HCT116 (cell line): ENCODE results near the gene CDKN1C. TPM values are rescaled to one million over a fixed set of nuclear protein-coding genes. Genes with fewer than 3 reads are reported as not detected.

Source experiments
- ATAC-seq: fragments of 200-7000 bp; cut with Tn5 transposase; 2 replicates; pipeline ENCODE4 v1.9.1; 2020; ENCODE audit warnings: mild to moderate bottlenecking, moderate library complexity
- BruUV-seq: library from RNA; stranded (reverse); fragments of 400-500 nt; replicated peaks from 2 replicates; lab custom pipeline; 2021; lab: Mats Ljungman, UMichigan
- CTCF ChIA-PET: fragments of 300-600 bp; sonication (Branson Sonifier 250); formaldehyde crosslinking; loops from one replicate; lab custom pipeline; 2021; ENCODE audit warnings: antibody characterized with exemption; lab: Charles Lee
- POLR2A ChIA-PET: fragments of 300-600, 350-600 bp; sonication (Branson Sonifier 250); formaldehyde crosslinking; loops from one replicate; lab custom pipeline; 2021; ENCODE audit warnings: antibody characterized with exemption; lab: Charles Lee
- RAD21 ChIA-PET, 2 experiments: fragments of 300-600 bp; sonication (Branson Sonifier 250); formaldehyde crosslinking; loops; one replicate each; lab custom pipeline; 2023; ENCODE audit warnings: low total read pairs in 2 of 2; ENCODE audit not compliant: uncharacterized antibody in 2 of 2, unreplicated experiment in 2 of 2, low non-redundant PET in 1 of 2; lab: Charles Lee
- DNase-seq: peaks from one replicate; pipeline ENCODE4 v3.0.0-alpha.2; 2010; ENCODE audit warnings: low read depth, low spot score
- H2AFZ ChIP-seq: fragments of 200-600 bp; shearing (Covaris generic), sonication (generic); 2 replicates; pipeline ENCODE4 v1.6.1; 2017; ENCODE audit warnings: low read depth, mixed run types, mixed read lengths, antibody characterized with exemption, low read length; ENCODE audit not compliant: poor library complexity, severe bottlenecking
- H3K27ac ChIP-seq: 2 replicates; pipeline ENCODE4 v1.5.1; 2012; ENCODE audit warnings: low read depth, low read length
- H3K27me3 ChIP-seq: fragments of 200-600 bp; sonication (generic); 2 replicates; pipeline ENCODE4 v1.6.1; 2016; ENCODE audit warnings: mixed run types, low read length, mixed read lengths; ENCODE audit not compliant: insufficient read depth
- H3K36me3 ChIP-seq, 2 experiments: fragments of 200-500 bp in 1 of 2; fragments of 200-600 bp in 1 of 2; sonication (Bioruptor generic) in 1 of 2; sonication (generic) in 1 of 2; 2 replicates each; pipeline versions ENCODE4 v1.5.1 to v1.6.1; 2014 to 2016; ENCODE audit warnings: low read length in 2 of 2, inconsistent platforms in 1 of 2, mixed read lengths in 1 of 2, mixed run types in 1 of 2; ENCODE audit not compliant: insufficient read depth in 2 of 2, control insufficient read depth in 1 of 2
- H3K4me1 ChIP-seq, 2 experiments: fragments of 200-600 bp in 1 of 2; sonication (generic) in 1 of 2; 2 replicates each; pipeline versions ENCODE4 v1.5.1 to v1.6.1; 2012 to 2017; ENCODE audit warnings: low read length in 2 of 2, inconsistent platforms in 1 of 2, mild to moderate bottlenecking in 1 of 2, mixed read lengths in 1 of 2, mixed run types in 1 of 2, moderate library complexity in 1 of 2; ENCODE audit not compliant: insufficient read depth in 2 of 2, control insufficient read depth in 1 of 2
- H3K4me2 ChIP-seq: fragments of 200-600 bp; sonication (generic); 2 replicates; pipeline ENCODE4 v1.6.1; 2017; ENCODE audit warnings: mixed run types, low read length, mixed read lengths
- H3K4me3 ChIP-seq, 2 experiments: fragments of 200-600 bp in 1 of 2; sonication (generic) in 1 of 2; replicated peaks in 1 of 2; 2 replicates each; pipeline ENCODE4 v1.5.1; 2011 to 2016; ENCODE audit warnings: low read length in 2 of 2, control low read depth in 1 of 2, low read depth in 1 of 2, mild to moderate bottlenecking in 1 of 2, mixed read lengths in 1 of 2, mixed run types in 1 of 2
- H3K79me2 ChIP-seq: fragments of 200-600 bp; sonication (generic); 2 replicates; pipeline ENCODE4 v1.6.1; 2017; ENCODE audit warnings: mild to moderate bottlenecking, mixed run types, low read length, moderate library complexity, mixed read lengths; ENCODE audit not compliant: insufficient read depth
- H3K9ac ChIP-seq: fragments of 200-600 bp; sonication (generic); 2 replicates; pipeline ENCODE4 v1.6.1; 2016; ENCODE audit warnings: low read length, mixed read lengths
- H3K9me2 ChIP-seq: fragments of 200-600 bp; sonication (generic), shearing (Covaris generic); 2 replicates; pipeline ENCODE4 v1.6.1; 2017; ENCODE audit warnings: mixed run types, mild to moderate bottlenecking, moderate library complexity; ENCODE audit not compliant: insufficient read depth
- H3K9me3 ChIP-seq, 2 experiments: fragments of 200-500 bp in 1 of 2; fragments of 200-600 bp in 1 of 2; sonication (Bioruptor generic) in 1 of 2; sonication (generic) in 1 of 2; 2 replicates each; pipeline ENCODE4 v1.6.1; 2014 to 2017; ENCODE audit warnings: low read length in 2 of 2, mixed read lengths in 2 of 2, inconsistent platforms in 1 of 2, low read depth in 1 of 2, mild to moderate bottlenecking in 1 of 2, mixed run types in 1 of 2, moderate library complexity in 1 of 2; ENCODE audit not compliant: control insufficient read depth in 1 of 2, insufficient read depth in 1 of 2
- H4K20me1 ChIP-seq: fragments of 200-600 bp; sonication (generic), shearing (Covaris generic); 2 replicates; pipeline ENCODE4 v1.6.1; 2017; ENCODE audit warnings: mixed run types, mild to moderate bottlenecking, moderate library complexity; ENCODE audit not compliant: insufficient read depth
- CBX3 ChIP-seq: IDR thresholded peaks from 2 replicates; pipeline ENCODE4 v1.6.1; 2012; ENCODE audit warnings: low read depth
- CEBPB ChIP-seq: IDR thresholded peaks from 2 replicates; pipeline ENCODE4 v1.6.1; 2012; ENCODE audit warnings: low read depth
- ELF1 ChIP-seq: IDR thresholded peaks from 2 replicates; pipeline ENCODE4 v1.6.1; 2012; ENCODE audit warnings: low read depth, borderline replicate concordance
- EZH2 ChIP-seq: fragments of 200-600 bp; sonication (generic); IDR thresholded peaks from 2 replicates; pipeline ENCODE4 v1.6.1; 2017; ENCODE audit warnings: antibody characterized with exemption, mixed run types
- FOSL1 ChIP-seq: IDR thresholded peaks from 2 replicates; pipeline ENCODE4 v1.6.1; 2012; ENCODE audit warnings: low read depth
- POLR2A ChIP-seq: IDR thresholded peaks from 2 replicates; pipeline ENCODE4 v1.7.0; 2011; ENCODE audit warnings: borderline replicate concordance; ENCODE audit not compliant: insufficient read depth, insufficient read length; ENCODE audit errors: extremely low read depth
- POLR2AphosphoS5 ChIP-seq: IDR thresholded peaks from 2 replicates; pipeline ENCODE4 v1.6.1; 2011; ENCODE audit warnings: mild to moderate bottlenecking, low read depth, low read length, moderate library complexity
- RAD21 ChIP-seq: IDR thresholded peaks from 2 replicates; pipeline ENCODE4 v1.6.1; 2012; ENCODE audit warnings: low read depth, mild to moderate bottlenecking
- SP1 ChIP-seq: IDR thresholded peaks from 2 replicates; pipeline ENCODE4 v1.6.1; 2012; ENCODE audit warnings: low read depth
- SRF ChIP-seq: IDR thresholded peaks from 2 replicates; pipeline ENCODE4 v1.6.1; 2012; ENCODE audit warnings: low read depth
- ZFX ChIP-seq: fragments of 450-650 bp; IDR thresholded peaks from 2 replicates; pipeline ENCODE4 v1.6.1; 2017
- ZNF274 ChIP-seq: fragments of 200-500 bp; sonication (Bioruptor generic); IDR thresholded peaks from 2 replicates; pipeline ENCODE4 v1.6.1; 2014; ENCODE audit warnings: mild to moderate bottlenecking, low read depth, low read length, inconsistent platforms
- intact Hi-C: fragments of 100-400 bp; cut with micrococcal nuclease; formaldehyde crosslinking; loops from 2 replicates; pipeline ENCODE4 v1.10.0; 2022
- total RNA-seq: library from RNA; stranded (reverse); gene quantifications from one replicate; pipeline ENCODE4 v1.2.1, GENCODE V29; 2021; ENCODE audit not compliant: unreplicated experiment
- TF ChIP-seq, protein P1 (sequence below): IDR thresholded peaks from 2 replicates; pipeline ENCODE4 v1.6.1; 2012
- TF ChIP-seq, protein P2 (sequence below): IDR thresholded peaks from 2 replicates; pipeline ENCODE4 v1.6.1; 2012; ENCODE audit warnings: low read depth

The CDKN1C gene
- total RNA-seq, 1 experiment from 2014 or later = 24.0 TPM

DNA sequence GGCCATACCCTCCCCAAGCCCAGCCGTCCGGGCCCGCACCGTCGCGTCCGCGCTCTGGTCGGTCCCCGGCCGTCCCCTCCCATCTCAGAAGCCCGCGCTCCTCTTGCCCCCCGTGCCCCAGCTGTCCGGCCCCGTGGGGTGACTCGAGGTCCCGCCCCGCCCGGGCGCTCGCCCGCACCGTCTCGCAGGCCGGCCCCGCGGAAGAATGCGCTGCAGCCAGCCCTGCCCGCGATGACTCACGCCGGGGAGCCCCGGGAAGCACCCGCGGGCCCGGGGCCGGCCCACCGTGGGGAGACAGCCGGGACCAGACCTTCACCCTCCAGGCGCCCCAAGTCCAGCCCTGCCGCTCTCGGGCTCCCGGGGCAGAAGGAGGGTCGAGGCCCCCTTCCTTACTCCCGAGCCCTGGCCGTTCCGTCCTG, 44.0 kb upstream of the CDKN1C start:
- Histone ChIP-seq H2AFZ (no peak overlapping the region), H3K4me1 (peaks cover 49 to 82% of the 10 kb centered on the region in 2 experiments), H3K27me3 (no peaks in the 10 kb centered on the region), H3K9me2 (no peaks in the 10 kb centered on the region), H3K9me3 (no peaks in the 10 kb centered on the region), H3K4me3 (peak overlapping the region; percentile 61 to 93), H3K27ac (peak overlapping the region; percentile 99), H3K79me2 (peaks cover 30% of the 10 kb centered on the region), H3K36me3 (peaks cover 0 to 15% of the 10 kb centered on the region in 2 experiments; a peak in 2 of 4 replicates), H3K4me2 (peak overlapping the region; percentile 89), H3K9ac (peak overlapping the region; percentile 97), H4K20me1 (peaks cover 14% of the 10 kb centered on the region; the same call in 1 of the 2 replicates)
- ChIA-PET CTCF (interaction anchor here (0.7 to 2.4 kb wide), 16 partner anchors 11 to 509 kb away, joined by 3 to 58 read pairs (median 6); partner anchors contain the start of gene NAP1L4), POLR2A (interaction anchor here (0.9 to 4.5 kb wide), 17 partner anchors 9 to 396 kb away, joined by 3 to 50 read pairs (median 7); partner anchors contain the start of gene CDKN1C), RAD21 (interaction anchor here (0.6 to 2.7 kb wide), 9 partner anchors 25 to 398 kb away, joined by 3 to 11 read pairs (median 4); no protein-coding TSS in a partner anchor)
- intact Hi-C loops = loop anchor here (5.0 kb wide), 1 partner anchor 288 kb away; the partner anchor contains the start of gene MRGPRG
- peak; percentile 52 for ATAC-seq
- no peak for TF ChIP-seq ZNF274
- TF ChIP-seq ZFX = peak; percentile 37; the same call in 1 of the 2 replicates
- no TSS peak for BruUV-seq
- DNase-seq = peak; percentile 52

GRCh38 chr11:2928605-2929530, 43.3 kb upstream of the CDKN1C start, which contains the start of gene PHLDA2:
TSS of gene PHLDA2 (minus strand) at chr11:2929420. CDS start at chr11:2929364, 56 bp downstream.
- H3K36me3 ChIP-seq = peaks cover 0 to 15% of the 10 kb centered on the region in 2 experiments; a peak in 2 of 4 replicates
- H3K9ac ChIP-seq = peak within 1 kb of the TSS; percentile 97
- H3K4me2 ChIP-seq = peak within 1 kb of the TSS; percentile 89
- ChIA-PET POLR2A (interaction anchor here (1.4 to 4.5 kb wide), 15 partner anchors 9 to 395 kb away, joined by 3 to 50 read pairs (median 7); partner anchors contain the start of gene CDKN1C), RAD21 (interaction anchor here (1.2 to 2.7 kb wide), 7 partner anchors 36 to 397 kb away, joined by 3 to 11 read pairs (median 4); no protein-coding TSS in a partner anchor), CTCF (interaction anchor here (0.7 to 2.4 kb wide), 11 partner anchors 25 to 508 kb away, joined by 3 to 58 read pairs (median 6); partner anchors contain the start of gene NAP1L4)
- H4K20me1 ChIP-seq = peaks cover 14% of the 10 kb centered on the region; the same call in 1 of the 2 replicates
- intact Hi-C loops = loop anchor here (5.0 kb wide), 1 partner anchor 288 kb away; the partner anchor contains the start of gene MRGPRG
- peaks cover 54 to 85% of the 10 kb centered on the region in 2 experiments for H3K4me1 ChIP-seq
- H2AFZ ChIP-seq = no peak within 1 kb of the TSS
- peak within 1 kb of the TSS; percentile 61 to 93 for H3K4me3 ChIP-seq
- DNase-seq (peak; percentile 41), ATAC-seq (peak; percentile 41)
- BruUV-seq = TSS peak; percentile 75
- H3K9me3 ChIP-seq = no peaks in the 10 kb centered on the region
- H3K27ac ChIP-seq = peak within 1 kb of the TSS; percentile 99
- H3K27me3 ChIP-seq = no peaks in the 10 kb centered on the region
- no peaks in the 10 kb centered on the region for H3K9me2 ChIP-seq
- peaks cover 30% of the 10 kb centered on the region for H3K79me2 ChIP-seq
- no peak for TF ChIP-seq ELF1
- TF ChIP-seq FOSL1 = no peak
- no peak for TF ChIP-seq CEBPB
- TF ChIP-seq SRF = no peak
- TF ChIP-seq ZFX = 0 out of 2 replicates have a peak, but pooled peaks have one; percentile 23
- no peak for TF ChIP-seq RAD21
- TF ChIP-seq SP1 = no peak
- TF ChIP-seq POLR2A = peak; percentile 96
- TF ChIP-seq, protein P1, sequence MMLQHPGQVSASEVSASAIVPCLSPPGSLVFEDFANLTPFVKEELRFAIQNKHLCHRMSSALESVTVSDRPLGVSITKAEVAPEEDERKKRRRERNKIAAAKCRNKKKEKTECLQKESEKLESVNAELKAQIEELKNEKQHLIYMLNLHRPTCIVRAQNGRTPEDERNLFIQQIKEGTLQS = no peak
- TF ChIP-seq CBX3 = no peak
- peak; percentile 99 for TF ChIP-seq POLR2AphosphoS5
- TF ChIP-seq, protein P2, sequence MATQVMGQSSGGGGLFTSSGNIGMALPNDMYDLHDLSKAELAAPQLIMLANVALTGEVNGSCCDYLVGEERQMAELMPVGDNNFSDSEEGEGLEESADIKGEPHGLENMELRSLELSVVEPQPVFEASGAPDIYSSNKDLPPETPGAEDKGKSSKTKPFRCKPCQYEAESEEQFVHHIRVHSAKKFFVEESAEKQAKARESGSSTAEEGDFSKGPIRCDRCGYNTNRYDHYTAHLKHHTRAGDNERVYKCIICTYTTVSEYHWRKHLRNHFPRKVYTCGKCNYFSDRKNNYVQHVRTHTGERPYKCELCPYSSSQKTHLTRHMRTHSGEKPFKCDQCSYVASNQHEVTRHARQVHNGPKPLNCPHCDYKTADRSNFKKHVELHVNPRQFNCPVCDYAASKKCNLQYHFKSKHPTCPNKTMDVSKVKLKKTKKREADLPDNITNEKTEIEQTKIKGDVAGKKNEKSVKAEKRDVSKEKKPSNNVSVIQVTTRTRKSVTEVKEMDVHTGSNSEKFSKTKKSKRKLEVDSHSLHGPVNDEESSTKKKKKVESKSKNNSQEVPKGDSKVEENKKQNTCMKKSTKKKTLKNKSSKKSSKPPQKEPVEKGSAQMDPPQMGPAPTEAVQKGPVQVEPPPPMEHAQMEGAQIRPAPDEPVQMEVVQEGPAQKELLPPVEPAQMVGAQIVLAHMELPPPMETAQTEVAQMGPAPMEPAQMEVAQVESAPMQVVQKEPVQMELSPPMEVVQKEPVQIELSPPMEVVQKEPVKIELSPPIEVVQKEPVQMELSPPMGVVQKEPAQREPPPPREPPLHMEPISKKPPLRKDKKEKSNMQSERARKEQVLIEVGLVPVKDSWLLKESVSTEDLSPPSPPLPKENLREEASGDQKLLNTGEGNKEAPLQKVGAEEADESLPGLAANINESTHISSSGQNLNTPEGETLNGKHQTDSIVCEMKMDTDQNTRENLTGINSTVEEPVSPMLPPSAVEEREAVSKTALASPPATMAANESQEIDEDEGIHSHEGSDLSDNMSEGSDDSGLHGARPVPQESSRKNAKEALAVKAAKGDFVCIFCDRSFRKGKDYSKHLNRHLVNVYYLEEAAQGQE = no peak
- TF ChIP-seq EZH2 = no peak
